Thyroid gland (tissue), 4 donors: ENCODE results near the gene NRDE2.

Experiments
- CTCF ChIP-seq, 6 experiments: fragments of 200-600 bp in 3 of 6; fragments of 450-650 bp in 3 of 6; sonication (generic) in 3 of 6; IDR thresholded peaks; one replicate each; pipeline ENCODE4 v1.5.1; 2016 to 2019; ENCODE audit warnings: antibody characterized with exemption in 6 of 6, mild to moderate bottlenecking in 2 of 6, inconsistent platforms in 1 of 6, moderate library complexity in 1 of 6
- POLR2A ChIP-seq, 2 donors: fragments of 450-650 bp; IDR thresholded peaks; one replicate each; pipeline ENCODE4 v1.6.1; 2017; ENCODE audit warnings: antibody characterized with exemption in 2 of 2, mild to moderate bottlenecking in 2 of 2, moderate library complexity in 1 of 2

DNA sequence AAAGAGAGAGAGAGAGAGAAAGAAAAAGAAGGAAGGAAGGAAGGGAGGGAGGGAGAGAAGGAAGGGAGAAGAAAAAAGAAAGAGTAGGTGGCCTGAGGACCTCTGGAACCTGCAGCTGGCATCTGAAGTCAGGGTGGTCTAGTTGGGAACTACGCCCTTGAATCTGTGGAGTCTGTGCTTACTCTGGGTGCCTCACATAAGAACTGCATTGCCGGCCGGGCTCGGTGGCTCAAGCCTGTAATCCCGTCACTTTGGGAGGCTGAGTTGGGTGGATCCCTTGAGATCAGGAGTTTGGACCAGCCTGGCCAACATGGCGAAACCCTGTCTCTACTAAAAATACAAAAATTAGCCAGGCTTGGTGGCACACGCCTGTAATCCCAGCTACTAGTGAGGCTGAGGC lies 10.0 kb upstream of the NRDE2 start:
- TF ChIP-seq CTCF (IDR thresholded peaks at IDR 0.05) (no peak), POLR2A (IDR thresholded peaks at IDR 0.05) (no peak)
